Stimulated activated naive CD8-positive, alpha-beta T cell treated with anti-CD3 and anti-CD28 coated beads, Interleukin-15, Interleukin-2, amounts not matched to agents 100 ng/mL and 50 ng/mL, for 24 hours (primary cell): ENCODE data around the gene ZMYND8.
"Not testable (repeated sequence)": the region's sequence is repeated elsewhere in the genome, so short reads cannot be mapped to it uniquely, and the experiment has no call there.

Experiments
- H3K27ac Mint-ChIP-seq: one replicate; pipeline ENCODE4 v1.8.0; 2021; ENCODE audit warnings: mild to moderate bottlenecking, mixed read lengths
- H3K27me3 Mint-ChIP-seq: one replicate; pipeline ENCODE4 v1.8.0; 2021; ENCODE audit warnings: mixed read lengths
- H3K36me3 Mint-ChIP-seq: one replicate; pipeline ENCODE4 v1.8.0; 2021; ENCODE audit warnings: low read depth, mixed read lengths
- H3K4me1 Mint-ChIP-seq: one replicate; pipeline ENCODE4 v1.8.0; 2021; ENCODE audit warnings: low read depth, mixed read lengths
- H3K4me3 Mint-ChIP-seq: one replicate; pipeline ENCODE4 v1.8.0; 2021; ENCODE audit warnings: mild to moderate bottlenecking, mixed read lengths
- H3K9me3 Mint-ChIP-seq: one replicate; pipeline ENCODE4 v1.8.0; 2021; ENCODE audit warnings: mixed read lengths

ZMYND8 gene

DNA sequence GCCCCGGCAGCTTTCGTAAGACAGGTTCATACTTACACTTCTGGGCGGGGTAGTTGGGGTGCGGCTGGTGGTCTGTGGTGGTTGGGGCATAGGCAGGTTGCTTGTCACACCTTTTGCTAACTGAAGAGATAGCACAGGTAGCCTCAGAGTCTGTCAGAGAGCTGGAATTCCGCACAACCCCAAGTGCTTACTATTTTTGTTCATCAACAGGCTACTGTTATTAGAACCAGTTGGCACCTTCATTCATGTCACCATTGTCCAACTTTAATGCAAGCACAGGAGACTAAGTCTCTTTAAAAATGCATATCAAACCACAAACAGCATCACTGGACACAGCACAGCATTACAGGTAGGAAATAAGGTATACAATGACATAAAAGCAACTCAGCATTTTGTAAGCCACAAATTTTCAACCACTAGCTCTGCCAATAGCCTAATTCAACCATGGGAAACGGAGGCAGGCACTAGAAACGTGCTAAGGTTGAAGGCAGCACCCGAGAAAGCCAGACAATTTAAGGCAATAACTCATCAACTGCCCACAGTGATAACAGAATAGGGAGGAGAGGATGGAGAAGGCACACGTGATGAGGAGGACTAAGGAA is 143.8 kb downstream of the ZMYND8 start:
- H3K27ac Mint-ChIP-seq = no peak overlapping the region
- H3K4me1 Mint-ChIP-seq = no peaks in the 10 kb centered on the region
- H3K36me3 Mint-ChIP-seq = peaks cover 28% of the 10 kb centered on the region

DNA sequence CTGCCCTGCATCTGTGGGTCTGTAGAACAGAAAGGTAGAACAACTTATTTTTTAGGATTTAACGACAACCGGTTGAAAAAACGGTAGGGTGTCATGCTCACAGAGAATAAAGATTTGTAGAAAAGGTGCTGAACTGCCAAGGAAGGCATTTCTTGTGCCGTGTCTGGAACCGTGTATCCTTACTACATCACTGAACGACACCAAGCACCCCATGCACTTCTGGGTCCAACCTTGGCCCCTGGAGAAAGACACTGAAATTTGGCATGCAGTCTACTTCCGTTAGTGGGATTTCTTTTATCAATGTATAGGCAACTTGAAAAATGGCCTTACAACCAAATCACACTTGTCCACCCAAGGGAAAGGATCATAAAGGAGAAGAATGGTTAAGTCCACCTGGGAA is 145.5 kb downstream of the ZMYND8 start:
- H3K9me3 Mint-ChIP-seq = no peaks in the 10 kb centered on the region
- peaks cover 26% of the 10 kb centered on the region for H3K36me3 Mint-ChIP-seq
- no peaks in the 10 kb centered on the region for H3K27me3 Mint-ChIP-seq
- no peak overlapping the region for H3K4me3 Mint-ChIP-seq
- no peaks in the 10 kb centered on the region for H3K4me1 Mint-ChIP-seq
- H3K27ac Mint-ChIP-seq = no peak overlapping the region

More for the DNA sequence above, 143.8 kb downstream of the ZMYND8 start:
- Mint-ChIP-seq H3K27me3 (no peaks in the 10 kb centered on the region), H3K4me3 (no peak overlapping the region), H3K9me3 (no peaks in the 10 kb centered on the region)

DNA sequence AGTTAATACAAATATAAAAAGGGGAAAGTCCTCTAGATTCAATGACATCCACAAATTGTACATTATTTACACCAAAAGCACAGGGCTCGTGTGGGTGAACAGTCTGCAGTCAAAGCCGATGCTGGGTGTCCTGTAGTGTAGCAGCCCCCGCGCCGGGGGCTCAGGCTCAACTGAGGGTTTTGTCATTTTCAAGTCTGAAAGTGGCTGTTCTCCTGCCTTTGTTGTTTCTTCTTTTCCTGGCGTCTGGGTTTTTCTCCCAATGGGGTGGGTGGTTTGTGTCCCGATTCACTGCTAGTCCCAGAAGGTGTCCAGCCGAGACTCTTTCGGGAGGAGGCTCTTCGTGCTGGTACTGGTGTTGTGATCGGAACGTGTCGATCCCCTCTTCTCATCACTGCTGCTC is 146.0 kb downstream of the ZMYND8 start:
- Mint-ChIP-seq H3K4me3 (no peak overlapping the region), H3K27me3 (no peaks in the 10 kb centered on the region), H3K4me1 (no peaks in the 10 kb centered on the region), H3K9me3 (no peaks in the 10 kb centered on the region), H3K36me3 (peaks cover 20% of the 10 kb centered on the region), H3K27ac (no peak overlapping the region)

GRCh38 chr20:47209982-47210381 is 146.5 kb downstream of the ZMYND8 start:
- H3K36me3 Mint-ChIP-seq = peaks cover 20% of the 10 kb centered on the region
- no peaks in the 10 kb centered on the region for H3K4me1 Mint-ChIP-seq
- H3K27ac Mint-ChIP-seq = no peak overlapping the region
- no peak overlapping the region for H3K4me3 Mint-ChIP-seq
- no peaks in the 10 kb centered on the region for H3K9me3 Mint-ChIP-seq
- H3K27me3 Mint-ChIP-seq = no peaks in the 10 kb centered on the region

- H3K27me3 Mint-ChIP-seq = no peaks in the 10 kb centered on the region
- H3K36me3 Mint-ChIP-seq = peaks cover 20% of the 10 kb centered on the region
- no peaks in the 10 kb centered on the region for H3K4me1 Mint-ChIP-seq
- H3K27ac Mint-ChIP-seq = no peak overlapping the region
- no peaks in the 10 kb centered on the region for H3K9me3 Mint-ChIP-seq
- H3K4me3 Mint-ChIP-seq = no peak overlapping the region
Observed at GRCh38 chr20:47208534-47209174, 147.8 kb downstream of the ZMYND8 start.

- Mint-ChIP-seq H3K27ac (no peak overlapping the region), H3K4me3 (no peak overlapping the region), H3K4me1 (no peaks in the 10 kb centered on the region), H3K27me3 (no peaks in the 10 kb centered on the region), H3K9me3 (no peaks in the 10 kb centered on the region), H3K36me3 (peaks cover 20% of the 10 kb centered on the region)
Observed at GRCh38 chr20:47206962-47207641, 149.4 kb downstream of the ZMYND8 start.

DNA sequence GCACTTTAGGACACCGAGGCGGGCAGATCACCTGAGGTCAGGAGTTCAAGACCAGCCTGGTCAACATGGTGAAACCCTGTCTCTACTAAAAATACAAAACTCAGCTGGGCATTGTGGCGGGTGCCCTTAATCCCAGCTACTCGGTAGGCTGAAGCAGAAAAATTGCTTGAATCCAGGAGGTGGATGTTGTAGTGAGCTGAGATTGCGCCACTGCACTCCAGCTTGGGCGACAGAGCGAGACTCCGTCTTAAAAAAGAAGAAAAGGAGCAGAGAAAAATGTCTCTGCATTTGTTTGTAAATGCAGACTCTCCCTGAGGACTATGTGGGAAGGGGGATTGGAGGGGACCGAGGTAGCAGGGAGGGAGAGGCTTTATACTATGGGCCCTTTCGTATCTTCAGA is 149.9 kb downstream of the ZMYND8 start:
- not testable (repeated sequence) for H3K27ac Mint-ChIP-seq, H3K27me3 Mint-ChIP-seq, H3K4me1 Mint-ChIP-seq, H3K9me3 Mint-ChIP-seq, H3K4me3 Mint-ChIP-seq
- peaks cover 20% of the 10 kb centered on the region for H3K36me3 Mint-ChIP-seq

- no peaks in the 10 kb centered on the region for H3K4me1 Mint-ChIP-seq
- no peak overlapping the region for H3K27ac Mint-ChIP-seq
- peaks cover 20% of the 10 kb centered on the region for H3K36me3 Mint-ChIP-seq
- no peaks in the 10 kb centered on the region for H3K27me3 Mint-ChIP-seq
- no peaks in the 10 kb centered on the region for H3K9me3 Mint-ChIP-seq
- H3K4me3 Mint-ChIP-seq = no peak overlapping the region
Observed at GRCh38 chr20:47205577-47206123, 150.8 kb downstream of the ZMYND8 start.

GRCh38 chr20:47204850-47205122 is 151.7 kb downstream of the ZMYND8 start:
- H3K27ac Mint-ChIP-seq, H3K4me1 Mint-ChIP-seq, H3K27me3 Mint-ChIP-seq, H3K4me3 Mint-ChIP-seq, H3K9me3 Mint-ChIP-seq: not testable (repeated sequence)
- H3K36me3 Mint-ChIP-seq = peaks cover 16% of the 10 kb centered on the region

GRCh38 chr20:47204008-47204849 is 152.3 kb downstream of the ZMYND8 start:
- Mint-ChIP-seq H3K4me1 (peaks cover 4% of the 10 kb centered on the region), H3K9me3 (no peaks in the 10 kb centered on the region), H3K27ac (no peak overlapping the region), H3K36me3 (peaks cover 11% of the 10 kb centered on the region), H3K4me3 (no peak overlapping the region), H3K27me3 (peaks cover 3% of the 10 kb centered on the region)

DNA sequence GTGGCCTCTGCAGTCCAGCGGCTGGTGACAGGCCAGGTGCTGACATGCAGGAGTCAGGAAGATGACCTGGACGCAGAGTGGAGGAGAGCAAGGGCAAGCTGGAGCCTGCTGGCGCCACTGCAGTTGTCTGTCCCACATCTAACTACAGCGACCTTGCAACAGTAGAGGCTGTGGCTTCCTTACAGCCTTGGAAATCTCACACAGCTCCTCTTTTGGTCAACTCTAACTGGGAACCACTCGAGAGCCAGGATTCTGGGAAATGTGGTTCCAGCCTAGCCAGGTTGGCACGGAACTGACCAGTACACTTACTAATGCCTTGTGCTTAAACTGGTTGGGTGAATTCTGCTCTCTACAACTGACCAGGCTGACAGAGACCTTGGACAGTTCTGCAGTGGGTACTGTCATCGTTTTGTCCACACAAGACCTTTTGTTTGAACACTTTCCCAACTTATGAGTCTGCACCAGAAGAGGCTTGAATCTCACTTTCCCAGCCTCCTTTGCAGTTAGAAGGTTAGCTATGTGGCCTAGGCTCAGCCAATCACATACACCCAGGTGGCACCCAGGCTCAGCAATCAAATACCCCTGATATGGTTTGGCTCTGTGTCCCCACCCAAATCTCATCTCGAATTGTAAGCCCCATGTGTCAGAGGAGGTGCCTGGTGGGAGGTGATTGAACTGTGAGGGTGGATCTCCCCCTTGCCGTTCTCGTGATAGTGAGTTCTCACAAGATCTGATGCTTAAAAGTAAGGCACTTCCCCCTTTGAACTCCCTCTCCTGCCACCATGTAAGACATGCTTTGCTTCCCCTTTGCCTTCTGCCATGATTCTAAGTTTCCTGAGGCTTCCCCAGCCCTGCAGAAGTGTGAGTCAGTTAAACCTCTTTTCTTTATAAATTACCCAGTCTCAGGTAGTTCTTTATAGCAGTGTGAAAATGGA is 153.5 kb downstream of the ZMYND8 start:
- Mint-ChIP-seq H3K9me3 (no peaks in the 10 kb centered on the region), H3K4me1 (peaks cover 11% of the 10 kb centered on the region), H3K27me3 (peaks cover 3% of the 10 kb centered on the region), H3K36me3 (peaks cover 6% of the 10 kb centered on the region), H3K27ac (no peak overlapping the region), H3K4me3 (no peak overlapping the region)

GRCh38 chr20:47201074-47201730 is 155.3 kb downstream of the ZMYND8 start:
- Mint-ChIP-seq H3K9me3 (no peaks in the 10 kb centered on the region), H3K36me3 (no peaks in the 10 kb centered on the region)

DNA sequence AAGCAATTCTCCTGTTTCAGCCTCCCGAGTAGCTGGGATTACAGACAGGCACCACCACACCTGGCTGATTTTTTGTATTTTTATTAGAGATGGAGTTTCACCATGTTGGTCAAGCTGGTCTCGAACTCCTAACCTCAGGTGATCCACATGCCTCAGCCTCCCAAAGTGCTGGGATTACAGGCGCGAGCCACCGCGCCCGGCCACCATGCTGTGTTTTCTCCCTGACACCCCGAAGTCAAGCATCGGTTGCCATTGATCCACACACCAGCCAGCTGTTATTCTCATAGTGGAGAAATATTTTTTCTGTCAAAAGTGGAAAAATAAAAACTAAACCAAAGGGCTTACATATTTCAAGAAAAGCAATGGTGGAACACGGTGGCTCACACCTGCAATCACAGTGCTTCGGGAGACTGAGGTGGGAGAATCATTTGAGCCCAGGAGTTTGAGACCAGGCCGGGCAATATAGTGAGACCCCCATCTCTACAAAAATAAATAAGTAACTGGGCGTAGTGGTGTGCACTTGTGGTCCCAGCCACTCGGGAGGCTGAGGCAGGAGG is 157.4 kb downstream of the ZMYND8 start:
- Mint-ChIP-seq H3K36me3 (no peaks in the 10 kb centered on the region), H3K4me1 (peaks cover 12% of the 10 kb centered on the region), H3K9me3 (no peaks in the 10 kb centered on the region), H3K27ac (no peak overlapping the region), H3K4me3 (no peak overlapping the region), H3K27me3 (peaks cover 11% of the 10 kb centered on the region)

More at GRCh38 chr20:47201074-47201730, 155.3 kb downstream of the ZMYND8 start:
- Mint-ChIP-seq H3K27ac (no peak overlapping the region), H3K4me1 (peaks cover 12% of the 10 kb centered on the region), H3K4me3 (no peak overlapping the region), H3K27me3 (peaks cover 3% of the 10 kb centered on the region)
